OCI-LY1 (cell line): ENCODE data around the gene SARS1.

Source experiments
- EZH2 ChIP-seq: fragments of 200-600 bp; sonication (generic), shearing (Covaris generic); IDR thresholded peaks from 2 replicates; pipeline ENCODE4 v1.8.0; 2017; ENCODE audit warnings: borderline replicate concordance, mixed run types, mild to moderate bottlenecking, antibody characterized with exemption, low read length, moderate library complexity, mixed read lengths
- TF ChIP-seq, protein P1 (sequence below): fragments of 200-600 bp; sonication (generic), shearing (Covaris generic); IDR thresholded peaks from 2 replicates; pipeline ENCODE4 v1.5.1; 2017; ENCODE audit warnings: mild to moderate bottlenecking, antibody characterized with exemption, low read length, moderate library complexity, mixed read lengths

DNA sequence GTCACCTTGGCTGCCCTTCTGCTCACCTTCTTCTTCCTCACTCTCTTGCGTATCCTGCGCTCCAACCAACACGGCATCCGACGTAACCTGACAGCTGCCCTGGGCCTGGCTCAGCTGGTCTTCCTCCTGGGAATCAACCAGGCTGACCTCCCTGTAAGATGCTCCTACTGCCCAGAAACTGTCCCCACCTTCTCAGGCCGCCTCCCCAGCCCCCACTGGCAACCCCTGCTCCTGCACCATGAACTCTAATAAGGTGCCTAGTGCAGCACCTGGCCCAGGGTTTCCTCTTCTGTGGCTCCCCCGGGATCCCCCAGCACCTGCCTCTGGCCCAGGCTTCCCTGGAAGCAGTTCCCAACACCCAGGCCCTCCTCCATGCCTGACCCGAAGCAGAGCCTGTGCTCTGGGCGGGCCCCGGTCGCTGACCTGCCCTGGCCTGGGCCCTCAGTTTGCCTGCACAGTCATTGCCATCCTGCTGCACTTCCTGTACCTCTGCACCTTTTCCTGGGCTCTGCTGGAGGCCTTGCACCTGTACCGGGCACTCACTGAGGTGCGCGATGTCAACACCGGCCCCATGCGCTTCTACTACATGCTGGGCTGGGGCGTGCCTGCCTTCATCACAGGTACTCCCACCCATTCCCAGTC, 56.4 kb downstream of the SARS1 start:
- TF ChIP-seq, protein P1, sequence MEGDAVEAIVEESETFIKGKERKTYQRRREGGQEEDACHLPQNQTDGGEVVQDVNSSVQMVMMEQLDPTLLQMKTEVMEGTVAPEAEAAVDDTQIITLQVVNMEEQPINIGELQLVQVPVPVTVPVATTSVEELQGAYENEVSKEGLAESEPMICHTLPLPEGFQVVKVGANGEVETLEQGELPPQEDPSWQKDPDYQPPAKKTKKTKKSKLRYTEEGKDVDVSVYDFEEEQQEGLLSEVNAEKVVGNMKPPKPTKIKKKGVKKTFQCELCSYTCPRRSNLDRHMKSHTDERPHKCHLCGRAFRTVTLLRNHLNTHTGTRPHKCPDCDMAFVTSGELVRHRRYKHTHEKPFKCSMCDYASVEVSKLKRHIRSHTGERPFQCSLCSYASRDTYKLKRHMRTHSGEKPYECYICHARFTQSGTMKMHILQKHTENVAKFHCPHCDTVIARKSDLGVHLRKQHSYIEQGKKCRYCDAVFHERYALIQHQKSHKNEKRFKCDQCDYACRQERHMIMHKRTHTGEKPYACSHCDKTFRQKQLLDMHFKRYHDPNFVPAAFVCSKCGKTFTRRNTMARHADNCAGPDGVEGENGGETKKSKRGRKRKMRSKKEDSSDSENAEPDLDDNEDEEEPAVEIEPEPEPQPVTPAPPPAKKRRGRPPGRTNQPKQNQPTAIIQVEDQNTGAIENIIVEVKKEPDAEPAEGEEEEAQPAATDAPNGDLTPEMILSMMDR, result no peak
- no peak for TF ChIP-seq EZH2
